HCT116 (cell line): Measurements from ENCODE around the gene PDCD10. TPM values are rescaled to one million over a fixed set of nuclear protein-coding genes. Genes with fewer than 3 reads are reported as not detected.

Source experiments
- ATAC-seq: fragments of 200-7000 bp; cut with Tn5 transposase; 2 replicates; pipeline ENCODE4 v1.9.1; 2020; ENCODE audit warnings: mild to moderate bottlenecking, moderate library complexity
- BruUV-seq: library from RNA; stranded (reverse); fragments of 400-500 nt; replicated peaks from 2 replicates; lab custom pipeline; 2021; lab: Mats Ljungman, UMichigan
- CTCF ChIA-PET: fragments of 300-600 bp; sonication (Branson Sonifier 250); formaldehyde crosslinking; loops from one replicate; lab custom pipeline; 2021; ENCODE audit warnings: antibody characterized with exemption; lab: Charles Lee
- POLR2A ChIA-PET: fragments of 300-600, 350-600 bp; sonication (Branson Sonifier 250); formaldehyde crosslinking; loops from one replicate; lab custom pipeline; 2021; ENCODE audit warnings: antibody characterized with exemption; lab: Charles Lee
- RAD21 ChIA-PET, 2 experiments: fragments of 300-600 bp; sonication (Branson Sonifier 250); formaldehyde crosslinking; loops; one replicate each; lab custom pipeline; 2023; ENCODE audit warnings: low total read pairs in 2 of 2; ENCODE audit not compliant: uncharacterized antibody in 2 of 2, unreplicated experiment in 2 of 2, low non-redundant PET in 1 of 2; lab: Charles Lee
- DNase-seq: peaks from one replicate; pipeline ENCODE4 v3.0.0-alpha.2; 2010; ENCODE audit warnings: low read depth, low spot score
- H2AFZ ChIP-seq: fragments of 200-600 bp; shearing (Covaris generic), sonication (generic); 2 replicates; pipeline ENCODE4 v1.6.1; 2017; ENCODE audit warnings: low read depth, mixed run types, mixed read lengths, antibody characterized with exemption, low read length; ENCODE audit not compliant: poor library complexity, severe bottlenecking
- H3K27ac ChIP-seq: 2 replicates; pipeline ENCODE4 v1.5.1; 2012; ENCODE audit warnings: low read depth, low read length
- H3K27me3 ChIP-seq: fragments of 200-600 bp; sonication (generic); 2 replicates; pipeline ENCODE4 v1.6.1; 2016; ENCODE audit warnings: mixed run types, low read length, mixed read lengths; ENCODE audit not compliant: insufficient read depth
- H3K36me3 ChIP-seq, 2 experiments: fragments of 200-500 bp in 1 of 2; fragments of 200-600 bp in 1 of 2; sonication (Bioruptor generic) in 1 of 2; sonication (generic) in 1 of 2; 2 replicates each; pipeline versions ENCODE4 v1.5.1 to v1.6.1; 2014 to 2016; ENCODE audit warnings: low read length in 2 of 2, inconsistent platforms in 1 of 2, mixed read lengths in 1 of 2, mixed run types in 1 of 2; ENCODE audit not compliant: insufficient read depth in 2 of 2, control insufficient read depth in 1 of 2
- H3K4me1 ChIP-seq, 2 experiments: fragments of 200-600 bp in 1 of 2; sonication (generic) in 1 of 2; 2 replicates each; pipeline versions ENCODE4 v1.5.1 to v1.6.1; 2012 to 2017; ENCODE audit warnings: low read length in 2 of 2, inconsistent platforms in 1 of 2, mild to moderate bottlenecking in 1 of 2, mixed read lengths in 1 of 2, mixed run types in 1 of 2, moderate library complexity in 1 of 2; ENCODE audit not compliant: insufficient read depth in 2 of 2, control insufficient read depth in 1 of 2
- H3K4me2 ChIP-seq: fragments of 200-600 bp; sonication (generic); 2 replicates; pipeline ENCODE4 v1.6.1; 2017; ENCODE audit warnings: mixed run types, low read length, mixed read lengths
- H3K4me3 ChIP-seq, 2 experiments: fragments of 200-600 bp in 1 of 2; sonication (generic) in 1 of 2; replicated peaks in 1 of 2; 2 replicates each; pipeline ENCODE4 v1.5.1; 2011 to 2016; ENCODE audit warnings: low read length in 2 of 2, control low read depth in 1 of 2, low read depth in 1 of 2, mild to moderate bottlenecking in 1 of 2, mixed read lengths in 1 of 2, mixed run types in 1 of 2
- H3K79me2 ChIP-seq: fragments of 200-600 bp; sonication (generic); 2 replicates; pipeline ENCODE4 v1.6.1; 2017; ENCODE audit warnings: mild to moderate bottlenecking, mixed run types, low read length, moderate library complexity, mixed read lengths; ENCODE audit not compliant: insufficient read depth
- H3K9ac ChIP-seq: fragments of 200-600 bp; sonication (generic); 2 replicates; pipeline ENCODE4 v1.6.1; 2016; ENCODE audit warnings: low read length, mixed read lengths
- H3K9me2 ChIP-seq: fragments of 200-600 bp; sonication (generic), shearing (Covaris generic); 2 replicates; pipeline ENCODE4 v1.6.1; 2017; ENCODE audit warnings: mixed run types, mild to moderate bottlenecking, moderate library complexity; ENCODE audit not compliant: insufficient read depth
- H3K9me3 ChIP-seq, 2 experiments: fragments of 200-500 bp in 1 of 2; fragments of 200-600 bp in 1 of 2; sonication (Bioruptor generic) in 1 of 2; sonication (generic) in 1 of 2; 2 replicates each; pipeline ENCODE4 v1.6.1; 2014 to 2017; ENCODE audit warnings: low read length in 2 of 2, mixed read lengths in 2 of 2, inconsistent platforms in 1 of 2, low read depth in 1 of 2, mild to moderate bottlenecking in 1 of 2, mixed run types in 1 of 2, moderate library complexity in 1 of 2; ENCODE audit not compliant: control insufficient read depth in 1 of 2, insufficient read depth in 1 of 2
- H4K20me1 ChIP-seq: fragments of 200-600 bp; sonication (generic), shearing (Covaris generic); 2 replicates; pipeline ENCODE4 v1.6.1; 2017; ENCODE audit warnings: mixed run types, mild to moderate bottlenecking, moderate library complexity; ENCODE audit not compliant: insufficient read depth
- CEBPB ChIP-seq: IDR thresholded peaks from 2 replicates; pipeline ENCODE4 v1.6.1; 2012; ENCODE audit warnings: low read depth
- EGR1 ChIP-seq: IDR thresholded peaks from 2 replicates; pipeline ENCODE4 v1.6.1; 2012; ENCODE audit warnings: low read depth
- EZH2 ChIP-seq: fragments of 200-600 bp; sonication (generic); IDR thresholded peaks from 2 replicates; pipeline ENCODE4 v1.6.1; 2017; ENCODE audit warnings: antibody characterized with exemption, mixed run types
- EZH2phosphoT487 ChIP-seq: fragments of 200-600 bp; IDR thresholded peaks from 2 replicates; pipeline ENCODE4 v1.6.1; 2018; ENCODE audit warnings: antibody characterized with exemption, borderline replicate concordance
- POLR2AphosphoS5 ChIP-seq: IDR thresholded peaks from 2 replicates; pipeline ENCODE4 v1.6.1; 2011; ENCODE audit warnings: mild to moderate bottlenecking, low read depth, low read length, moderate library complexity
- RAD21 ChIP-seq: IDR thresholded peaks from 2 replicates; pipeline ENCODE4 v1.6.1; 2012; ENCODE audit warnings: low read depth, mild to moderate bottlenecking
- SIN3A ChIP-seq: IDR thresholded peaks from 2 replicates; pipeline ENCODE4 v1.6.1; 2012; ENCODE audit warnings: low read depth
- SP1 ChIP-seq: IDR thresholded peaks from 2 replicates; pipeline ENCODE4 v1.6.1; 2012; ENCODE audit warnings: low read depth
- YY1 ChIP-seq: IDR thresholded peaks from 2 replicates; pipeline ENCODE4 v1.6.1; 2011; ENCODE audit warnings: low read length, low read depth, moderate library complexity, mild to moderate bottlenecking; ENCODE audit not compliant: insufficient replicate concordance; ENCODE audit errors: extremely low read depth
- ZFX ChIP-seq: fragments of 450-650 bp; IDR thresholded peaks from 2 replicates; pipeline ENCODE4 v1.6.1; 2017
- ZNF274 ChIP-seq: fragments of 200-500 bp; sonication (Bioruptor generic); IDR thresholded peaks from 2 replicates; pipeline ENCODE4 v1.6.1; 2014; ENCODE audit warnings: mild to moderate bottlenecking, low read depth, low read length, inconsistent platforms
- intact Hi-C: fragments of 100-400 bp; cut with micrococcal nuclease; formaldehyde crosslinking; loops from 2 replicates; pipeline ENCODE4 v1.10.0; 2022
- total RNA-seq: library from RNA; stranded (reverse); gene quantifications from one replicate; pipeline ENCODE4 v1.2.1, GENCODE V29; 2021; ENCODE audit not compliant: unreplicated experiment
- TF ChIP-seq, protein P1 (sequence below): IDR thresholded peaks from 2 replicates; pipeline ENCODE4 v1.6.1; 2012
- TF ChIP-seq, protein P2 (sequence below), 3 experiments: fragments of 200-600 bp in 1 of 3; sonication (generic) in 1 of 3; IDR thresholded peaks in 2 of 3; conservative IDR thresholded peaks in 1 of 3; 2 replicates each; pipeline ENCODE4 v1.5.1; 2012 to 2017; ENCODE audit warnings: low read depth in 2 of 3, low read length in 2 of 3, antibody characterized with exemption in 1 of 3, borderline replicate concordance in 1 of 3, control low read depth in 1 of 3, mild to moderate bottlenecking in 1 of 3, mixed read lengths in 1 of 3, mixed run types in 1 of 3, moderate library complexity in 1 of 3; ENCODE audit not compliant: insufficient read depth in 1 of 3
- TF ChIP-seq, protein P3 (sequence below): IDR thresholded peaks from 2 replicates; pipeline ENCODE4 v1.6.1; 2011; ENCODE audit warnings: mild to moderate bottlenecking, low read length, moderate library complexity; ENCODE audit not compliant: insufficient replicate concordance; ENCODE audit errors: extremely low read depth

PDCD10 gene
- total RNA-seq, 1 experiment from 2014 or later = 59.0 TPM

DNA sequence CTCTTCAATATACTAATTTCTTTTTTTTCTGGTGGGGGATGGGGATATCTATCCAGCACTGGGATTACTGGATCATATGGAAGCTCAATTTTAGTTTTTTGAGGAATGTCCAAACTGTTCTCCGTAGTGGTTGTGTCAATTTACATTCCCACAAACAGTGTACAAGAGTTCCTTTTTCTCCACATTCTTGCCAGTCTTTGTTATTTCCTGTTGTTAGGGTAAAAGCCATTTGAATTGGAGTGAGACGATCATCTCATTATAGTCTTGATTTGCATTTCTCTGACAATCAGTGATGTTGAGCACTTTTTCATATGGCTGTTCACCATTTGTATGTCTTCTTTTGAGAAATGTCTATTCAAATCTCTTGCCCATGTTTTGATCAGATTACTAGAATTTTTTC lies 68.1 kb downstream of the PDCD10 start:
- ChIA-PET CTCF (no interaction called here), RAD21 (no interaction called here), POLR2A (no interaction called here)
- H4K20me1 ChIP-seq = no peaks in the 10 kb centered on the region
- H3K4me3 ChIP-seq = no peak overlapping the region
- no peak for TF ChIP-seq EZH2phosphoT487
- TF ChIP-seq, protein P1, sequence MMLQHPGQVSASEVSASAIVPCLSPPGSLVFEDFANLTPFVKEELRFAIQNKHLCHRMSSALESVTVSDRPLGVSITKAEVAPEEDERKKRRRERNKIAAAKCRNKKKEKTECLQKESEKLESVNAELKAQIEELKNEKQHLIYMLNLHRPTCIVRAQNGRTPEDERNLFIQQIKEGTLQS = no peak
- TF ChIP-seq ZNF274 = no peak
- TF ChIP-seq YY1 = no peak
- TF ChIP-seq RAD21 = no peak
- TF ChIP-seq SIN3A = no peak
- TF ChIP-seq CEBPB = no peak
- no peak for TF ChIP-seq EGR1
- no peak for TF ChIP-seq POLR2AphosphoS5
- no peak for TF ChIP-seq SP1
- no peak for TF ChIP-seq EZH2
- TF ChIP-seq, protein P2, sequence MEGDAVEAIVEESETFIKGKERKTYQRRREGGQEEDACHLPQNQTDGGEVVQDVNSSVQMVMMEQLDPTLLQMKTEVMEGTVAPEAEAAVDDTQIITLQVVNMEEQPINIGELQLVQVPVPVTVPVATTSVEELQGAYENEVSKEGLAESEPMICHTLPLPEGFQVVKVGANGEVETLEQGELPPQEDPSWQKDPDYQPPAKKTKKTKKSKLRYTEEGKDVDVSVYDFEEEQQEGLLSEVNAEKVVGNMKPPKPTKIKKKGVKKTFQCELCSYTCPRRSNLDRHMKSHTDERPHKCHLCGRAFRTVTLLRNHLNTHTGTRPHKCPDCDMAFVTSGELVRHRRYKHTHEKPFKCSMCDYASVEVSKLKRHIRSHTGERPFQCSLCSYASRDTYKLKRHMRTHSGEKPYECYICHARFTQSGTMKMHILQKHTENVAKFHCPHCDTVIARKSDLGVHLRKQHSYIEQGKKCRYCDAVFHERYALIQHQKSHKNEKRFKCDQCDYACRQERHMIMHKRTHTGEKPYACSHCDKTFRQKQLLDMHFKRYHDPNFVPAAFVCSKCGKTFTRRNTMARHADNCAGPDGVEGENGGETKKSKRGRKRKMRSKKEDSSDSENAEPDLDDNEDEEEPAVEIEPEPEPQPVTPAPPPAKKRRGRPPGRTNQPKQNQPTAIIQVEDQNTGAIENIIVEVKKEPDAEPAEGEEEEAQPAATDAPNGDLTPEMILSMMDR (IDR thresholded peaks at IDR 0.05 in 2 of 3, conservative IDR thresholded peaks at IDR 0.05 in 1 of 3; ENCODE audit: borderline replicate concordance in 1 of 3, insufficient read depth in 1 of 3, low read depth in 2 of 3, low read length in 2 of 3) = no peak
- TF ChIP-seq, protein P3, sequence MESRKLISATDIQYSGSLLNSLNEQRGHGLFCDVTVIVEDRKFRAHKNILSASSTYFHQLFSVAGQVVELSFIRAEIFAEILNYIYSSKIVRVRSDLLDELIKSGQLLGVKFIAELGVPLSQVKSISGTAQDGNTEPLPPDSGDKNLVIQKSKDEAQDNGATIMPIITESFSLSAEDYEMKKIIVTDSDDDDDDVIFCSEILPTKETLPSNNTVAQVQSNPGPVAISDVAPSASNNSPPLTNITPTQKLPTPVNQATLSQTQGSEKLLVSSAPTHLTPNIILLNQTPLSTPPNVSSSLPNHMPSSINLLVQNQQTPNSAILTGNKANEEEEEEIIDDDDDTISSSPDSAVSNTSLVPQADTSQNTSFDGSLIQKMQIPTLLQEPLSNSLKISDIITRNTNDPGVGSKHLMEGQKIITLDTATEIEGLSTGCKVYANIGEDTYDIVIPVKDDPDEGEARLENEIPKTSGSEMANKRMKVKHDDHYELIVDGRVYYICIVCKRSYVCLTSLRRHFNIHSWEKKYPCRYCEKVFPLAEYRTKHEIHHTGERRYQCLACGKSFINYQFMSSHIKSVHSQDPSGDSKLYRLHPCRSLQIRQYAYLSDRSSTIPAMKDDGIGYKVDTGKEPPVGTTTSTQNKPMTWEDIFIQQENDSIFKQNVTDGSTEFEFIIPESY = no peak
- no peak for TF ChIP-seq ZFX
- intact Hi-C loops = no loop called here
- H3K79me2 ChIP-seq = no peaks in the 10 kb centered on the region
- no peaks in the 10 kb centered on the region for H3K36me3 ChIP-seq
- BruUV-seq = no TSS peak
- no peak overlapping the region for H3K9ac ChIP-seq
- no peaks in the 10 kb centered on the region for H3K27me3 ChIP-seq
- no peaks in the 10 kb centered on the region for H3K4me1 ChIP-seq
- no peaks in the 10 kb centered on the region for H3K9me3 ChIP-seq
- no peak overlapping the region for H3K27ac ChIP-seq
- no peaks in the 10 kb centered on the region for H3K9me2 ChIP-seq
- ATAC-seq (no peak), DNase-seq (no peak)
- H2AFZ ChIP-seq = no peak overlapping the region
- no peak overlapping the region for H3K4me2 ChIP-seq
